GM21515 (cell line): ENCODE measurements around the gene IPPK.
"Not testable (repeated sequence)": the region's sequence is repeated elsewhere in the genome, so short reads cannot be mapped to it uniquely, and the experiment has no call there.

ENCODE experiments used
- ATAC-seq: cut with Tn5 transposase; IDR thresholded peaks from one replicate; pipeline ENCODE4 v1.9.1; 2021; ENCODE audit not compliant: unreplicated experiment

IPPK gene

DNA sequence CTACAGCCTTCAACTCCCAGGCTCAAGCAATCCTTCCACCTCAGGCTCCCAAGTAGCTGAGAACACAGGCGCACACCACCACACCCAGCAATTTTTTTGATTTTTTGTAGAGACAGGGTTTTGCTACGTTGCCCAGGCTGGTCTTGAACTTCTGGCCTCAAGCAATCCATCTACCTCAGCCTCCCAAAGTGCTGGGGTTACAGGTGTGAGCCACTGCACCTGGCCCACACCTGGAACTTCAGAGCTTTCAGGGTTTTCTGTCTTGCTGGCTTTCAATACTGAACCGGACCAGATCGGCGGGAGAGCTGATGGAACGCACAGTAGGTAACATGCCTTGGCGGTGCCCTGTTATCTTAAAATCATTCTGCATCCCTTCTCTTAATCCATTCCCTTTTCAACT, 30.8 kb downstream of the IPPK start:
- no peak for ATAC-seq

GRCh38 chr9:92638621-92639101, 31.3 kb downstream of the IPPK start:
- ATAC-seq, result no peak

- ATAC-seq, result no peak
Measured at GRCh38 chr9:92637886-92638620, 31.9 kb downstream of the IPPK start.

- no peak for ATAC-seq
Measured at GRCh38 chr9:92637326-92637725, 32.6 kb downstream of the IPPK start.

- no peak for ATAC-seq
Measured at GRCh38 chr9:92636627-92637026, 33.3 kb downstream of the IPPK start.

GRCh38 chr9:92635760-92636159, 34.2 kb downstream of the IPPK start:
- ATAC-seq, result no peak

DNA sequence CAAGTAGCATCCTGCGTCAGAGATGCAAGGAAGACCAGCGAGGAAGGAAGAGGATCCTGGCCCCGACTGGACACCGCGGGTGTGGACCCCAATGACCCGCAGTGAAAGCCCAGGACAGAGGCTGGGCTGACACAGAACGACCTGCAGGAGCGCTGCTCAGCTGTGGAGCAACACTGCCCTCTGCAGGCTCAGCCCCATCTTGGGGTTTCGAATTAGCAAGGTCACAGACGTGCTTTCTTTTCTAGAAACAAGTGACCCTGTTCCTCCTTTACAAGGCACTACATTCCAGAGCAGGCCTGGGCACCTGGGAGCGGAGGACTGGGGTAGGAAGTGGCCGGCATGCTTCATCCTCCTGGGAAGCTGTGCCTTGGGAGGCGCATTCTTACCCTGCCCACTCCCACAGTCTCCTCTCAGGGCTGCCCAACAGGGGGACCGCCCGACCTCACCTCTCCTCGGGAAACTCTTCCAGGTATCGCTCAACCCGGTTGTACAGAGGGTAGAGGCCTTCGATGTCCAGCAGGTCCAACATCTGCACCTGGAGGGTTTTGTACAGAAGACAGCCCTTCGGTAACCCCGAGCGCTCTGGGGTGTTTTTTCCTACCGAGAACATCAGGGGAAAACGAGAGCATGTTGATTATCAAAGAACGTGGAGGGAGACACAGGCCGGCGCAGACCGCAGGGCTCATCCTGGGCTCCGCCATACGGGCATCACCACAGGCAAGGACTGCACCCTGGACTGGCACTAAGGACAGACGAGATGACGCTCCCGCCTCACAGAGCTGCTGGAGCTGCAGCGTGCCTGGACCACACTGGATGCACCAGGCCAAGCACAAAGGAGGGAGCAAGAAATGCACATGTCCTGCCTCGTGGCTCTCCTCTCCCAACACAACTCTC, 35.0 kb downstream of the IPPK start:
- ATAC-seq, result no peak

GRCh38 chr9:92633614-92634278, 36.2 kb downstream of the IPPK start:
- no peak for ATAC-seq

DNA sequence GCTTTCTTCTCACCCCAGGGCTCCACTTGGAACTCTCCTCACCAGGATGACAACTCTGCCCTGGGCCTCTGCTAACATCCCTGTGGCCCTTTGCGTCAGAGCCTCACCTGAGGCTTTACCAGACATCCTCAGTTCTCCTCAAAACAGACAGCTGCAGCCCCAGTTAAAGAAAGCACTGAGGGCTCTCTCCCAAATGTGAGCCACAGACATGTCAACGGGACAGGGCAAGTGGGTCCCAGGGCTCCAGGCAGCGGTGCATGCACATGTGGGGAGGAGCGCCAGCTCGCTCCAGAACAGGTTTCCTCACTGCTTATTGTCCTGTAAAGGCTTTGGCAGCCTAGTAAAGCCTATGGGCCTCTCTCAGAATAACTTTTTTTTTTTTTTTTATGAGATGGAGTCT, 37.3 kb downstream of the IPPK start:
- ATAC-seq, result no peak

GRCh38 chr9:92631452-92632343, 38.2 kb downstream of the IPPK start:
- no peak for ATAC-seq

- no peak for ATAC-seq
Measured at GRCh38 chr9:92627651-92628050, 42.3 kb downstream of the IPPK start.

DNA sequence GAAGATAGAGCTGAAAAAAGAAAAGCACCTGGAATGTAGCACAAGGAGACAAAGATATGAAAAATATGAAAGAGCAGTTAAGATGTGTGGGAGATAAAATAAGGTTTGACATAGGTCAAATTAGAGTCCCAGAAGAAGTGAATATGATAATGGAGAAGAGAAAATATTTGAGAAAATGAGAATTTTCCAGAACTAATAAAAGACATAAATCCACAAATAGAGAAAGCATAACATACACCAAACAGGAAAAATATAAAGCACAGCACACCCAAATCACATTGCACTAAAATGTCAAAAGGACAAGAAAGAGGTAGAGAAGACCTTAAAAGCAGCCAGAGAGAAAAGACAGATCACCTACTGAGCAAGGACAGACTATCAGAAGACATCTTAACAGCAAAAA, 43.4 kb downstream of the IPPK start:
- no peak for ATAC-seq

DNA sequence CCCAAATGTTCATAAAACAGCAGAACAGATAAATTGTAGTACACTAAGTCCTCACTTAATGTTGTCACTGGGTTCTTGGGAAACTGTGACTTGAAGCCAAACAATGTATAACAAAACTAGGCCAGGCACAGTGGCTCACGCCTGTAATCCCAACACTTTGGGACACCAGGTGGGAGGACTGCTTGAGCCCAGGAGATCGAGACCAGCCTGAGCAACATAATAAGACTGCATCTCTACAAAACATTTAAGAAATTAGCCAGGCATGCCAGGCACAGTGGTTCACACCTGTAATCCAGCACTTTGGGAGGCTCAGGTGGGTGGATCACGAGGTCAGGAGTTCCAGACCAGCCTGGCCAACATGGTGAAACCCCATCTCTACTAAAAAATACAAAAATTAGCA, 46.0 kb downstream of the IPPK start:
- ATAC-seq, result not testable (repeated sequence)

DNA sequence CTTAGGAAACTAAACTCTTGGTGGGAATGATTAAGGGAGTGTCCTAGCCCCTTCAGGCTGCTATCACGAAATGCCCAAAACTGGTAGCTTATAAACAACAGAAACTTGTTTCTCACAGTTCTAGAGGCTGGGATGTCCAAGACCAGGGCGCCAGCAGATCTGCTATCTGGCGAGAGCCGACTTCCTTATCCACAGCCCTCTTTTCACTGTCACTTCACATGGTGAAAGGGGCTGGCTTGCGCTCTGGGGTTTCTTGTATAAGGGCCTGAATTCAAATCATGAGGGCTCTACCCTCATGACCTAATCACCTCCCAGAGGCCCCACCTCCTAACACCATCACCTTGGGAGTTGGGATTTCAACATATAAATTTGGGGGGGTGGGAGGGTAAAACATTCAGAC, 49.1 kb downstream of the IPPK start:
- ATAC-seq, result no peak

GRCh38 chr9:92619601-92620300, 50.2 kb downstream of the IPPK start:
- ATAC-seq, result no peak

DNA sequence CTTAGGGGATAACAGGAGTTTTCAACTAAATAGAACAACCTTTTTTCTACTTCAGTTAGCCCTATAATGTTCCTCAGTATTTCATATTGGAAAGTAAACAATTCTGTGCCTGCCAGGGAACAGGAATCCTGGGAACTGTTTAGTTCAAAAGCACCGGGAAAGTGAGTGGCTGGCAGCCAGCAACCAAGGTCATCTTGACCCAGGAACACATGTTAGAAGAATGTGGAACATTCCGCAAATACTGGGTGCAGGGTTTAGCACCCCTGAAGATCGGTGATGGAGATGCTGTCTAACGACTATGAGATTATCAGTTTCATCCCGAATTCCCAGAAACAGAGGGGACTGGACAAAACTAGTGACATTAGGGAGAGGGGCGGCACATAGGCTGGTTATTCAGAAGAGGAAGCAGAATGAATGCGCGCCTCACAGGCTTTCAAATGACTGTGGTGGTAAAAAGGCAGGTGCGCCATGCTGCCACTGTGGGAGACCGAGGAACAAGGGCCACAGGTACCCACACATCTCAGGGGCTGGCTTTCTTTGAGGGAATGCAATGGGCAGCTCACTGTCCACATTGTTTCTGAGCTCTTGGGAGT, 51.2 kb downstream of the IPPK start:
- ATAC-seq, result no peak

- ATAC-seq, result no peak
Measured at GRCh38 chr9:92617951-92618510, 51.9 kb downstream of the IPPK start.

- no peak for ATAC-seq
Measured at GRCh38 chr9:92617195-92617813, 52.6 kb downstream of the IPPK start.

DNA sequence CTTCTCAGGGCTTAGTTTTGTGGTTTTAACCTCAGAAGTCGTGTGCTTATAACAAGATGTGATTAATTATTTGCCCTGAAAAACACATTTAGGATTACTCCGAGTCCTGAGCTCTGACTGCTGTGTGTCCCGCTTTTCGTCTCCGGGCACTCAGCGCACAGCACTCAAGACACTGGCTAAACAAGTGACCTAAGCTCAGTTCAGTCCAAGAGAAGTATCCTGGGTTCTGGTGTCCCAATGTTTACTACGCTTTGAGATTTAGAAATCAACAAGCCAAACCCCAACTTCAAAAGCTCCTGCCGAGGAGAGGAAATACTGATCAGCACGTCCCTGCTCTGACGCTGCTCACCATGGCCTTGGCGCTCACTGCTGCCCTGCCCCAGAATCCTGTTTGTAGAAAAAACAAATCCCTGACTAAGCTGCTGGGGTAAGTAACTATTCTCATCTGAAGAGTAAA, 53.2 kb downstream of the IPPK start:
- no peak for ATAC-seq
